H9 (cell line): ENCODE results near the gene BIRC5. TPM values are rescaled to one million over a fixed set of nuclear protein-coding genes. Genes with fewer than 3 reads are reported as not detected.

Source experiments
- DNase-seq: peaks from one replicate; pipeline ENCODE4 v3.0.0-alpha.2; 2017
- H2AFZ ChIP-seq: one replicate; pipeline ENCODE4 v1.6.1; 2013; ENCODE audit warnings: mild to moderate bottlenecking, low read length, control low read depth, moderate library complexity
- H2AK5ac ChIP-seq: 2 replicates; pipeline ENCODE4 v1.6.1; 2013; ENCODE audit warnings: low read length, control low read depth, mixed read lengths; ENCODE audit not compliant: insufficient read length
- H2BK120ac ChIP-seq: one replicate; pipeline ENCODE4 v1.6.1; 2013; ENCODE audit warnings: low read depth, mild to moderate bottlenecking, low read length, control low read depth, inconsistent platforms; ENCODE audit not compliant: poor library complexity, severe bottlenecking
- H2BK12ac ChIP-seq: 2 replicates; pipeline ENCODE4 v1.6.1; 2013; ENCODE audit warnings: low read length, control low read depth, mixed read lengths, low read depth; ENCODE audit not compliant: insufficient read length
- H2BK15ac ChIP-seq: 2 replicates; pipeline ENCODE4 v1.6.1; 2013; ENCODE audit warnings: low read depth, low read length, control low read depth
- H2BK20ac ChIP-seq: one replicate; pipeline ENCODE4 v1.6.1; 2013; ENCODE audit warnings: low read depth, mild to moderate bottlenecking, low read length, control low read depth, inconsistent platforms; ENCODE audit not compliant: poor library complexity, severe bottlenecking
- H2BK5ac ChIP-seq: 2 replicates; pipeline ENCODE4 v1.6.1; 2013; ENCODE audit warnings: low read length, control low read depth, mixed read lengths; ENCODE audit not compliant: insufficient read length
- H3K14ac ChIP-seq: 2 replicates; pipeline ENCODE4 v1.6.1; 2013; ENCODE audit warnings: low read length, control low read depth; ENCODE audit not compliant: insufficient read depth
- H3K18ac ChIP-seq: 2 replicates; pipeline ENCODE4 v1.6.1; 2013; ENCODE audit warnings: low read depth, mild to moderate bottlenecking, mixed read lengths, low read length, control low read depth; ENCODE audit not compliant: insufficient read length
- H3K23ac ChIP-seq: 2 replicates; pipeline ENCODE4 v1.6.1; 2013; ENCODE audit warnings: low read length, control low read depth, mixed read lengths, low read depth; ENCODE audit not compliant: insufficient read length
- H3K23me2 ChIP-seq: 2 replicates; pipeline ENCODE4 v1.6.1; 2013; ENCODE audit warnings: low read depth, mild to moderate bottlenecking, mixed read lengths, low read length, control low read depth; ENCODE audit not compliant: insufficient read length, poor library complexity, severe bottlenecking
- H3K27ac ChIP-seq: 2 replicates; pipeline ENCODE4 v1.5.1; 2013; ENCODE audit warnings: low read length, control low read depth, mixed read lengths, low read depth; ENCODE audit not compliant: insufficient read length
- H3K27me3 ChIP-seq: 2 replicates; pipeline ENCODE4 v1.6.1; 2013; ENCODE audit warnings: low read length, control low read depth, inconsistent platforms; ENCODE audit not compliant: insufficient read depth
- H3K4ac ChIP-seq: 2 replicates; pipeline ENCODE4 v1.6.1; 2013; ENCODE audit warnings: low read depth, mild to moderate bottlenecking, control low read depth, inconsistent platforms, low read length, moderate library complexity
- H3K4me1 ChIP-seq: 2 replicates; pipeline ENCODE4 v1.6.1; 2013; ENCODE audit warnings: low read length, control low read depth, inconsistent platforms; ENCODE audit not compliant: insufficient read depth
- H3K4me2 ChIP-seq: 2 replicates; pipeline ENCODE4 v1.6.1; 2013; ENCODE audit warnings: low read length, control low read depth, mixed read lengths; ENCODE audit not compliant: insufficient read length, insufficient read depth
- H3K56ac ChIP-seq: 2 replicates; pipeline ENCODE4 v1.6.1; 2013; ENCODE audit warnings: low read depth, mild to moderate bottlenecking, mixed read lengths, low read length, control low read depth; ENCODE audit not compliant: insufficient read length
- H3K79me1 ChIP-seq: 2 replicates; pipeline ENCODE4 v1.6.1; 2013; ENCODE audit warnings: low read depth, mild to moderate bottlenecking, moderate library complexity, low read length, control low read depth, inconsistent platforms; ENCODE audit not compliant: insufficient read depth, poor library complexity, severe bottlenecking
- H3K79me2 ChIP-seq: 2 replicates; pipeline ENCODE4 v1.6.1; 2013; ENCODE audit warnings: low read length, control low read depth, inconsistent platforms; ENCODE audit not compliant: insufficient read depth
- H3K9ac ChIP-seq: 2 replicates; pipeline ENCODE4 v1.6.1; 2013; ENCODE audit warnings: low read length, control low read depth, mixed read lengths; ENCODE audit not compliant: insufficient read length; ENCODE audit errors: extremely low read depth
- H3K9me3 ChIP-seq: one replicate; pipeline ENCODE4 v1.6.1; 2013; ENCODE audit warnings: low read depth, low read length, inconsistent platforms; ENCODE audit not compliant: control insufficient read depth
- H3T11ph ChIP-seq: one replicate; pipeline ENCODE4 v1.6.1; 2013; ENCODE audit warnings: mild to moderate bottlenecking, low read length, control low read depth, inconsistent platforms
- H4K20me1 ChIP-seq: one replicate; pipeline ENCODE4 v1.6.1; 2013; ENCODE audit not compliant: control insufficient read depth, insufficient read length, insufficient read depth
- H4K5ac ChIP-seq: 2 replicates; pipeline ENCODE4 v1.6.1; 2013; ENCODE audit warnings: low read depth, mild to moderate bottlenecking, mixed read lengths, low read length, control low read depth; ENCODE audit not compliant: insufficient read length
- H4K8ac ChIP-seq: replicated peaks from 2 replicates; pipeline ENCODE4 v1.6.1; 2013; ENCODE audit warnings: low read length, control low read depth, mixed read lengths, low read depth; ENCODE audit not compliant: insufficient read length
- H4K91ac ChIP-seq: 2 replicates; pipeline ENCODE4 v1.6.1; 2013; ENCODE audit warnings: low read depth, mild to moderate bottlenecking, moderate library complexity, mixed read lengths, low read length, control low read depth; ENCODE audit not compliant: insufficient read length
- H3K27ac Mint-ChIP-seq, 3 experiments: 2 replicates in 2 of 3; 3 replicates in 1 of 3; pipeline ENCODE4 v1.8.0; 2020 to 2021; ENCODE audit warnings: mixed read lengths in 3 of 3, mild to moderate bottlenecking in 1 of 3, moderate library complexity in 1 of 3
- H3K27me3 Mint-ChIP-seq: 2 replicates; pipeline ENCODE4 v1.8.0; 2021; ENCODE audit warnings: low read depth, mild to moderate bottlenecking, moderate library complexity, mixed read lengths
- H3K36me3 Mint-ChIP-seq, 3 experiments: 2 replicates in 2 of 3; 3 replicates in 1 of 3; pipeline ENCODE4 v1.8.0; 2020 to 2021; ENCODE audit warnings: low read depth in 3 of 3, mixed read lengths in 3 of 3; ENCODE audit not compliant: insufficient read depth in 1 of 3
- H3K4me1 Mint-ChIP-seq, 2 experiments: 2 replicates each; pipeline ENCODE4 v1.8.0; 2020; ENCODE audit warnings: mixed read lengths in 2 of 2
- H3K4me3 Mint-ChIP-seq, 2 experiments: 2 replicates in 1 of 2; 3 replicates in 1 of 2; pipeline ENCODE4 v1.8.0; 2020 to 2021; ENCODE audit warnings: mild to moderate bottlenecking in 2 of 2, mixed read lengths in 2 of 2, moderate library complexity in 1 of 2
- H3K9me3 Mint-ChIP-seq, 2 experiments: 2 replicates in 1 of 2; 3 replicates in 1 of 2; pipeline ENCODE4 v1.8.0; 2020; ENCODE audit warnings: mild to moderate bottlenecking in 2 of 2, mixed read lengths in 2 of 2, moderate library complexity in 1 of 2
- WGBS: extraction: QIAGEN DNeasy Blood & Tissue Kit; methylation state at CpG from one replicate; pipeline ENCODE4 v1.1.7; 2013; ENCODE audit warnings: missing lambda C conversion rate, low lambda C conversion rate, mixed read lengths; ENCODE audit not compliant: insufficient read length; ENCODE audit errors: extremely low coverage; 5-methylcytosine and 5-hydroxymethylcytosine counted together
- total RNA-seq: library from RNA; stranded (reverse); gene quantifications from 2 replicates; pipeline ENCODE4 v1.2.1, GENCODE V29; 2021
- TF ChIP-seq, protein P1 (sequence below): fragments of 200-600 bp; sonication (generic); conservative IDR thresholded peaks from 3 replicates; pipeline ENCODE4 v1.8.0; 2021; ENCODE audit warnings: antibody characterized with exemption, mild to moderate bottlenecking

BIRC5 gene
- total RNA-seq, 1 experiment from 2014 or later = 97.8 TPM

DNA sequence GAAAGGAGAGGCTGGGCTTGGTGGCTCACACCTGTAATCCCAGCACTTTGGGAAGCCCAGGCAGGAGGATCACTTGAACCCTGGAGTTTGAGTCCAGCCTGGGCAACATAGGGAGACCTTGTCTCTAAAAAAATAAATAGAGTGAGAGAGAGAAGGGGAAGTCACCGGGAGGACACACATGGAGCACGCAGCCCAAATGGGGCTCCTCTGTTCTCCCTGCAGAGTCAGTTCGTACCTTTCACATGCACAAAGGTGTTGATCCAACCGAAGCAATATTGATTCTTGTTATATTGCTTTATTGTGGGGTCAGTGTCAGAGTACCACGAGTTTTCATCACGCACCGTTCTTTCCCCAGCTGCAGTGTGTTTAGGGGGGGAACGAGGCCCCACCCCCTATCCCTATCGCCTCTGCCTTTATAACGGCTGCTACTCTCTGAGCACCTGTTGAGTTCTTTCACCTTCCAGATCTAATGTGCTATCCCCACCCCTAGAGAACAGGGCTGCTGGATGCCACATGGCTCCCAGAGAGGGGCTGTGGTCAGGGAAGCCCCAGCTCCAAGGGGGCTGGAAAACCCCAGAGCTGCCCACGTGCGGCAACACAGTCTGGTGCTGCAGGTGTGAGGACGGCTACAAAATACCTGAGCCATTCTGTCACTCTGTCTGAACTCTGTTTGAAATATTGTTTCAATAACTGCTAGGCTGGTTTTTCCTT lies 16.4 kb downstream of the BIRC5 start:
- no peak overlapping the region for H2BK12ac ChIP-seq
- peaks cover 6% of the 10 kb centered on the region; the same call in 1 of the 2 replicates for H3K27me3 ChIP-seq
- no peaks in the 10 kb centered on the region for H3K9me3 ChIP-seq
- no peak overlapping the region for H2BK20ac ChIP-seq
- H2AFZ ChIP-seq = no peak overlapping the region
- H4K91ac ChIP-seq = no peak overlapping the region
- no peak overlapping the region for H3K4me2 ChIP-seq
- H2BK120ac ChIP-seq = no peak overlapping the region
- Mint-ChIP-seq H3K9me3 (no peaks in the 10 kb centered on the region; a peak in 1 of 5 replicates), H3K4me1 (peaks cover 0 to 15% of the 10 kb centered on the region in 2 experiments; a peak in 2 of 4 replicates), H3K27me3 (peaks cover 51% of the 10 kb centered on the region), H3K27ac (no peak overlapping the region), H3K4me3 (peak overlapping the region; percentile 15 to 62; a peak in 3 of 5 replicates), H3K36me3 (no peaks in the 10 kb centered on the region)
- TF ChIP-seq, protein P1, sequence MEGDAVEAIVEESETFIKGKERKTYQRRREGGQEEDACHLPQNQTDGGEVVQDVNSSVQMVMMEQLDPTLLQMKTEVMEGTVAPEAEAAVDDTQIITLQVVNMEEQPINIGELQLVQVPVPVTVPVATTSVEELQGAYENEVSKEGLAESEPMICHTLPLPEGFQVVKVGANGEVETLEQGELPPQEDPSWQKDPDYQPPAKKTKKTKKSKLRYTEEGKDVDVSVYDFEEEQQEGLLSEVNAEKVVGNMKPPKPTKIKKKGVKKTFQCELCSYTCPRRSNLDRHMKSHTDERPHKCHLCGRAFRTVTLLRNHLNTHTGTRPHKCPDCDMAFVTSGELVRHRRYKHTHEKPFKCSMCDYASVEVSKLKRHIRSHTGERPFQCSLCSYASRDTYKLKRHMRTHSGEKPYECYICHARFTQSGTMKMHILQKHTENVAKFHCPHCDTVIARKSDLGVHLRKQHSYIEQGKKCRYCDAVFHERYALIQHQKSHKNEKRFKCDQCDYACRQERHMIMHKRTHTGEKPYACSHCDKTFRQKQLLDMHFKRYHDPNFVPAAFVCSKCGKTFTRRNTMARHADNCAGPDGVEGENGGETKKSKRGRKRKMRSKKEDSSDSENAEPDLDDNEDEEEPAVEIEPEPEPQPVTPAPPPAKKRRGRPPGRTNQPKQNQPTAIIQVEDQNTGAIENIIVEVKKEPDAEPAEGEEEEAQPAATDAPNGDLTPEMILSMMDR = no peak
- no peak overlapping the region for H3T11ph ChIP-seq
- H3K4me1 ChIP-seq = no peaks in the 10 kb centered on the region
- no peak overlapping the region; the same call in 1 of the 2 replicates for H2BK15ac ChIP-seq
- no CpG with 5 or more reads among the region's 13 CpGs for WGBS
- no peak overlapping the region for H3K18ac ChIP-seq
- H3K79me1 ChIP-seq = no peaks in the 10 kb centered on the region
- no peak overlapping the region for H2BK5ac ChIP-seq
- H3K79me2 ChIP-seq = no peaks in the 10 kb centered on the region
- H4K8ac ChIP-seq = no peak overlapping the region
- H4K5ac ChIP-seq = no peak overlapping the region
- H3K27ac ChIP-seq = no peak overlapping the region
- H3K9ac ChIP-seq = no peak overlapping the region
- no peak overlapping the region for H2AK5ac ChIP-seq
- no peaks in the 10 kb centered on the region for H3K23me2 ChIP-seq
- no peak overlapping the region for H3K56ac ChIP-seq
- no peak for DNase-seq
- no peak overlapping the region for H3K23ac ChIP-seq
- H4K20me1 ChIP-seq = no peaks in the 10 kb centered on the region
- no peak overlapping the region for H3K14ac ChIP-seq
- H3K4ac ChIP-seq = no peak overlapping the region
